GM12872 (cell line): ENCODE measurements around the gene TMEM11.

Experiments used
- TF ChIP-seq, protein P1 (sequence below): IDR thresholded peaks from 3 replicates; pipeline ENCODE4 v1.5.1; 2011; ENCODE audit warnings: low read depth, mild to moderate bottlenecking, low read length, moderate library complexity; ENCODE audit not compliant: insufficient read depth

The TMEM11 gene

DNA sequence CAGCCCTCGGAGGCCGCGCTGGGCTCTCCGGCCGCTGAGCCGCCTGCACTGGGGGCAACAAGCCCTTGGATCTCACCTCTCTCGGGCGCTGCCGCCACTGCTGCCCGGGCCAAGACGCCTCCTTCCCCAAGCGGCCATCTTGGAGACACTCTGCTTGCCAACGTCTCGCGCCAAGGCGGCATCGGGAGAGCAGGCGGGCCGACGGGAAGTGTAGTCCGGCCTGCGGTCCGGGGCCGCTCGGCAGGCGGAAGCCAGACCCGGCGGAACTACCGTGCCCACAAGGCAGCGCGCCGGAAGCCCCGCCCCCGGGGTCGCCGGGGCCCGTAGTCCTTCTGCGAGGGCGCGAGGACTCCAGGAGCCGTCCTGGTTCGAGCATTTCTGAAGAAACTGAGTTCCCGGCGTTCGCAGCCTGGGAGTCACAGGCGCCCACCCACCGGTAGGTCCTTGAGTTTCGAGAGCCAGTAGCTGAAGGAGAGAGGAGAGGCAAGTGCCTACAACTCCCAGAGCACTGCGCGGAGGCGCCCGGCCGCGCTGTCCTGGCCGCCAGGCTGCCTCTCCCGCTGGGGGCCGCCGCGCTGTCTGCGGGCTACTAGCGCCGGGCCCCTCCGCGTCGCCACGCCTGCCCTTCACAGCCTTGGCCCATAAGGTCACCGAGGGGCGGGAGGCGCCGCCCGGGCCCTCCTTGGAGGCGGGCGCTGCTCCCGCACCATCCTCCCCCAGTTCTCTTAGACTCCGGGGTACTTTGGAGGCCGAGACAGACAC is at the start of gene TMEM11:
TMEM11 (minus strand) TSS at position 147 of the 762 bp plus-strand sequence; CDS start at position 138, 9 bp downstream.
- TF ChIP-seq, protein P1, sequence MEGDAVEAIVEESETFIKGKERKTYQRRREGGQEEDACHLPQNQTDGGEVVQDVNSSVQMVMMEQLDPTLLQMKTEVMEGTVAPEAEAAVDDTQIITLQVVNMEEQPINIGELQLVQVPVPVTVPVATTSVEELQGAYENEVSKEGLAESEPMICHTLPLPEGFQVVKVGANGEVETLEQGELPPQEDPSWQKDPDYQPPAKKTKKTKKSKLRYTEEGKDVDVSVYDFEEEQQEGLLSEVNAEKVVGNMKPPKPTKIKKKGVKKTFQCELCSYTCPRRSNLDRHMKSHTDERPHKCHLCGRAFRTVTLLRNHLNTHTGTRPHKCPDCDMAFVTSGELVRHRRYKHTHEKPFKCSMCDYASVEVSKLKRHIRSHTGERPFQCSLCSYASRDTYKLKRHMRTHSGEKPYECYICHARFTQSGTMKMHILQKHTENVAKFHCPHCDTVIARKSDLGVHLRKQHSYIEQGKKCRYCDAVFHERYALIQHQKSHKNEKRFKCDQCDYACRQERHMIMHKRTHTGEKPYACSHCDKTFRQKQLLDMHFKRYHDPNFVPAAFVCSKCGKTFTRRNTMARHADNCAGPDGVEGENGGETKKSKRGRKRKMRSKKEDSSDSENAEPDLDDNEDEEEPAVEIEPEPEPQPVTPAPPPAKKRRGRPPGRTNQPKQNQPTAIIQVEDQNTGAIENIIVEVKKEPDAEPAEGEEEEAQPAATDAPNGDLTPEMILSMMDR: no peak

DNA sequence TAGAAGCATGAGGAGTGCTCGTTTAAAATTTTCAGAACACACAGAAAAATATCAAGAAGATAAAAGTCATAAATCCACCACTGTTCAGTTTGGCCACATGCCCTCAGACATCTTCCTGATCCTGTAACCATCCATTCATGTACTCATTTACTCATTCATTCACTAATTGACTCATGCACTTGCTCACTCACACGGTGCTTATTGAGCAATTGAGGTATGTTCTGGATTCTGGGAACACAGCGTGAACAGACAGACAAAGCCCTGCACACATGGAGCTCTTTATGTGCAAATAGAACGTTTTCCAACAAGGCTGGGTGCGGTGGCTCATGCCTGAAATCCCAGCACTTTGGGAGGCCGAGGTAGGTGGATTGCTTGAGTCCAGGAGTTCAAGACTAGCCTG is 49.4 kb upstream of the TMEM11 start:
- TF ChIP-seq, protein P1: no peak

GRCh38 chr17:21262259-21262993 is 48.5 kb upstream of the TMEM11 start:
- TF ChIP-seq, protein P1: no peak

DNA sequence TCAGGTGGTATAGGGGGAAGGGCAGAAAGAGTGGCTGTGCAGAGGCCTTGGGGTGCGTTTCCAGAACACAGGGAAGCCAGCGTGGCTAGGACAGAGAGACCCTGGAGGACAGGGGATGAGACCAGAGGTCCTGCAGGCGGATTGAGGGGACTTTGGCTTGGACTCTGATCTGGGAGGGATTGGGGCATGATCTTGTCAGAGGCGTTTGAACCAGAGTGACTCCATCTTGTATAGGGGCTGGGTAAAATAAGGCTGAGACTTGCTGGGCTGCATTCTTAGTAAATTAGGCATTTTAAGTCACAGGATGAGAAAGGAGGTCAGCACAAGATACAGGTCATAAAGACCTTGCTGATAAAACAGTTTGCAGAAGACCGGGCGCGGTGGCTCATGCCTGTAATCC is 44.6 kb upstream of the TMEM11 start:
- TF ChIP-seq, protein P1: no peak

GRCh38 chr17:21253646-21254441 is 39.9 kb upstream of the TMEM11 start:
- TF ChIP-seq, protein P1: no peak

- TF ChIP-seq, protein P1: no peak
Measured at GRCh38 chr17:21252796-21253645, 39.1 kb upstream of the TMEM11 start, which contains the start of gene NATD1. Gene NATD1 (minus strand): TSS chr17:21253410. CDS start chr17:21253264, 146 bp downstream.
